HepG2 (cell line): ENCODE results near the gene NOL4L. TPM values are rescaled to one million over a fixed set of nuclear protein-coding genes. Genes with fewer than 3 reads are reported as not detected.
A peak's percentile ranks its signal among the peaks of the same experiment; 100 is the strongest.

Source experiments
- DPF2 ChIP-seq: sonication (generic); formaldehyde crosslinking; IDR thresholded peaks from 2 replicates; pipeline ENCODE4 v1.4.0; 2020; ENCODE audit warnings: mild to moderate bottlenecking, low read depth, missing genetic modification reagents, borderline replicate concordance
- JUND ChIP-seq: sonication (generic); formaldehyde crosslinking; IDR thresholded peaks from 2 replicates; pipeline ENCODE4 v1.8.0; 2022; ENCODE audit warnings: mild to moderate bottlenecking, missing genetic modification reagents
- KDM1A ChIP-seq: IDR thresholded peaks from 2 replicates; pipeline ENCODE4 v1.6.1; 2016; ENCODE audit warnings: missing compliant biosample characterization
- MBD4 ChIP-seq: IDR thresholded peaks from 2 replicates; pipeline ENCODE4 v1.6.1; 2012; ENCODE audit warnings: low read length, inconsistent platforms, borderline replicate concordance
- NR1H2 ChIP-seq: sonication (generic); formaldehyde crosslinking; IDR thresholded peaks from 2 replicates; pipeline ENCODE4 v1.8.1; 2022; ENCODE audit warnings: low read depth, missing genetic modification reagents, borderline replicate concordance
- POLR2AphosphoS5 ChIP-seq: IDR thresholded peaks from 2 replicates; pipeline ENCODE4 v1.6.1; 2012; ENCODE audit warnings: low read depth, low read length
- PREB ChIP-seq: sonication (generic); formaldehyde crosslinking; IDR thresholded peaks from 2 replicates; pipeline ENCODE4 v1.4.0; 2020; ENCODE audit warnings: missing genetic modification reagents
- RBM39 ChIP-seq: fragments of 200-400 bp; formaldehyde crosslinking; IDR thresholded peaks from one replicate; pipeline ENCODE4 v1.6.1; 2018; ENCODE audit warnings: antibody characterized with exemption, mild to moderate bottlenecking, low read depth, low read length; ENCODE audit not compliant: poor library complexity, severe bottlenecking
- SAFB2 ChIP-seq: sonication (generic); formaldehyde crosslinking; IDR thresholded peaks from 2 replicates; pipeline ENCODE4 v1.5.1; 2020; ENCODE audit warnings: missing genetic modification reagents, low read depth, mild to moderate bottlenecking, borderline replicate concordance
- SP140L ChIP-seq: sonication (generic); formaldehyde crosslinking; IDR thresholded peaks from 2 replicates; pipeline ENCODE4 v1.4.0; 2020; ENCODE audit warnings: missing genetic modification reagents, borderline replicate concordance
- TRIM24 ChIP-seq: sonication (generic); formaldehyde crosslinking; IDR thresholded peaks from 2 replicates; pipeline ENCODE4 v1.8.0; 2022; ENCODE audit warnings: mild to moderate bottlenecking, missing genetic modification reagents
- ZFP36L1 ChIP-seq: sonication (generic); formaldehyde crosslinking; IDR thresholded peaks from 2 replicates; pipeline ENCODE4 v1.8.0; 2022; ENCODE audit warnings: mild to moderate bottlenecking, missing genetic modification reagents, moderate library complexity
- ZFY ChIP-seq: sonication (generic); formaldehyde crosslinking; IDR thresholded peaks from 2 replicates; pipeline ENCODE4 v1.4.0; 2020; ENCODE audit warnings: missing genetic modification reagents
- ZNF576 ChIP-seq: sonication (generic); formaldehyde crosslinking; IDR thresholded peaks from 2 replicates; pipeline ENCODE4 v1.4.0; 2020; ENCODE audit warnings: mild to moderate bottlenecking, missing genetic modification reagents
- ZNF674 ChIP-seq: sonication (generic); formaldehyde crosslinking; IDR thresholded peaks from 2 replicates; pipeline ENCODE4 v1.5.0; 2020; ENCODE audit warnings: low read depth, mild to moderate bottlenecking, missing genetic modification reagents
- ZNF703 ChIP-seq: sonication (generic); formaldehyde crosslinking; IDR thresholded peaks from 2 replicates; pipeline ENCODE4 v1.5.1; 2020; ENCODE audit warnings: missing genetic modification reagents, mild to moderate bottlenecking, moderate library complexity, borderline replicate concordance
- ZZZ3 ChIP-seq: sonication (generic); formaldehyde crosslinking; IDR thresholded peaks from 2 replicates; pipeline ENCODE4 v1.4.0; 2020; ENCODE audit warnings: missing genetic modification reagents, mild to moderate bottlenecking, borderline replicate concordance
- polyA plus RNA-seq, 8 experiments: library from polyadenylated mRNA; depleted of rRNA in 3 of 8; stranded (reverse) in 7 of 8; unstranded in 1 of 8; fragments of >200 nt; fragmentation: Illumina TruSeq in 4 of 8; extraction: Trizol in 4 of 8; gene quantifications; 2 replicates each; pipeline versions ENCODE4 v1.2.1 to v1.2.3, GENCODE V29; 2011 to 2016; ENCODE audit warnings: low read depth in 4 of 8, missing spikeins in 1 of 8, mixed read lengths in 1 of 8; ENCODE audit not compliant: insufficient read depth in 1 of 8
- total RNA-seq, 5 experiments: library from RNA; depleted of rRNA; stranded (reverse); fragments of >200 nt; fragmentation: Illumina TruSeq; extraction: Trizol; gene quantifications; 2 replicates each; pipeline ENCODE4 v1.2.3, GENCODE V29; 2016; ENCODE audit warnings: low read depth in 1 of 5
- TF ChIP-seq, protein P1 (sequence below): sonication (generic); formaldehyde crosslinking; IDR thresholded peaks from 2 replicates; pipeline ENCODE4 v1.8.1; 2022; ENCODE audit warnings: low read depth, mild to moderate bottlenecking, missing genetic modification reagents
- TF ChIP-seq, protein P2 (sequence below): sonication (generic); formaldehyde crosslinking; IDR thresholded peaks from 2 replicates; pipeline ENCODE4 v1.4.0; 2020; ENCODE audit warnings: missing genetic modification reagents, low read depth, mild to moderate bottlenecking, borderline replicate concordance

Gene NOL4L
- total and polyA plus RNA-seq, 2 of the 13 experiments (the other 11 are each of a cell fraction or from before 2014, with no cell fraction given): 16.6 to 35.4 TPM

DNA sequence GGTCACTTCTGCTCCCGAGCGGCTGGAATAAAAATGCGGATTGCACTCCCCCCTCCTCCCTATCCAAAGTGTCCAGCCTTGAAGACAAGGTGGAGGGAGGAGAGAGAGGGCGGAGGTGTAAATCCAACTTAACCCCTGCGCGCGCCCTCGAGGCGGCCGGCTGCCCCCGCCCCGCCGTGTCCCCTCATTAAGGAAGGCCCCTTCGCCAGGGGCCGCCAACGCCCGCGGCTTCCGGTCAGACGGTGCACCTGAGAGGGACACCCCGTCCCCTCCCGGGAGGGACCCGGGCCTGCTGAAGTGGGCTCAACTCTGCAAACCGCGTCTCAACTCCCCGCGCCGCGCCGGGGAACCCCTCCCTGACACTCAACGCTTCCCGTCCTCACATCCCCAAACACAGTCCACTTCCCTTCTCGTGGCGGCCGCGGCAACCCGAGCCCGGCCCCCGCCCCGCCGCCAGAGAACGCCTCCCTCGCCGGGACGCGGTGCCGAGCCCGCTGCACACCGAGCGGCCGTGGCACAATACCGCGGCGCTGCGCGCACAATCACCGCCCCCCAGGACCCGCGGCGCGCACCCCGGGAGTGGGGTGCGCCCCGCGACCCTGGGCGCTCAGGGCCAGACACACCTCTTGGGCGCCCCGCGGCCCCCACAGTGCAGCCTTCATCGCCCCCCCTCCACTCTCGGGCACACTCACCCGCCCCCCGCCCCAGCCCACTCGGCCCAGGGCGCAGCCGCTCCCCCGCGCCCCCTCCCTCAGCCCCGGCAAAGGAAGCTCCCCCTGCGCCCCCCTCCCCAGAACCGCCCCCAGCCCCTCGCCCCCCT, 102.5 kb downstream of the NOL4L start (continued):
- TF ChIP-seq POLR2AphosphoS5 (no peak), TRIM24 (no peak), ZFY (CRISPR knock-in tag) (peak; percentile 76), ZNF576 (no peak; the same call in 1 of the 2 replicates), ZFP36L1 (no peak), ZNF674 (CRISPR knock-in tag) (no peak), ZZZ3 (CRISPR knock-in tag) (no peak), NR1H2 (CRISPR knock-in tag) (0 out of 2 replicates have a peak, but pooled peaks have one; percentile 74), DPF2 (CRISPR knock-in tag) (no peak), ZNF703 (CRISPR knock-in tag) (no peak), RBM39 (peak; percentile 88), JUND (peak; percentile 32; the same call in 1 of the 2 replicates), MBD4 (no peak), PREB (CRISPR knock-in tag) (0 out of 2 replicates have a peak, but pooled peaks have one; percentile 62), KDM1A (CRISPR knock-in tag) (no peak), SP140L (CRISPR knock-in tag) (no peak), SAFB2 (peak; percentile 60; the same call in 1 of the 2 replicates)
- TF ChIP-seq, protein P1, sequence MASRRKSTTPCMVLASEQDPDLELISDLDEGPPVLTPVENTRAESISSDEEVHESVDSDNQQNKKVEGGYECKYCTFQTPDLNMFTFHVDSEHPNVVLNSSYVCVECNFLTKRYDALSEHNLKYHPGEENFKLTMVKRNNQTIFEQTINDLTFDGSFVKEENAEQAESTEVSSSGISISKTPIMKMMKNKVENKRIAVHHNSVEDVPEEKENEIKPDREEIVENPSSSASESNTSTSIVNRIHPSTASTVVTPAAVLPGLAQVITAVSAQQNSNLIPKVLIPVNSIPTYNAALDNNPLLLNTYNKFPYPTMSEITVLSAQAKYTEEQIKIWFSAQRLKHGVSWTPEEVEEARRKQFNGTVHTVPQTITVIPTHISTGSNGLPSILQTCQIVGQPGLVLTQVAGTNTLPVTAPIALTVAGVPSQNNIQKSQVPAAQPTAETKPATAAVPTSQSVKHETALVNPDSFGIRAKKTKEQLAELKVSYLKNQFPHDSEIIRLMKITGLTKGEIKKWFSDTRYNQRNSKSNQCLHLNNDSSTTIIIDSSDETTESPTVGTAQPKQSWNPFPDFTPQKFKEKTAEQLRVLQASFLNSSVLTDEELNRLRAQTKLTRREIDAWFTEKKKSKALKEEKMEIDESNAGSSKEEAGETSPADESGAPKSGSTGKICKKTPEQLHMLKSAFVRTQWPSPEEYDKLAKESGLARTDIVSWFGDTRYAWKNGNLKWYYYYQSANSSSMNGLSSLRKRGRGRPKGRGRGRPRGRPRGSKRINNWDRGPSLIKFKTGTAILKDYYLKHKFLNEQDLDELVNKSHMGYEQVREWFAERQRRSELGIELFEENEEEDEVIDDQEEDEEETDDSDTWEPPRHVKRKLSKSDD: no peak
- TF ChIP-seq, protein P2, sequence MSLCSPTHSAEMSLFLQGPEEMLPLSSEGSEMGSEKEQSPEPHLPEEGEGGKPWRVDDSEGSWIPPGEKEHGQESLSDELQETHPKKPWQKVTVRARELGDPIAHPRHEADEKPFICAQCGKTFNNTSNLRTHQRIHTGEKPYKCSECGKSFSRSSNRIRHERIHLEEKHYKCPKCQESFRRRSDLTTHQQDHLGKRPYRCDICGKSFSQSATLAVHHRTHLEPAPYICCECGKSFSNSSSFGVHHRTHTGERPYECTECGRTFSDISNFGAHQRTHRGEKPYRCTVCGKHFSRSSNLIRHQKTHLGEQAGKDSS (CRISPR knock-in tag): no peak
